Osteocyte (in vitro differentiated cells): ENCODE measurements around the gene SPATA9. TPM values are rescaled to one million over a fixed set of nuclear protein-coding genes. Genes with fewer than 3 reads are reported as not detected.

Experiments
- DNase-seq: peaks from one replicate; pipeline ENCODE4 v3.0.0; 2021; ENCODE audit warnings: mixed read lengths; ENCODE audit not compliant: unreplicated experiment; ENCODE audit errors: extremely low spot score
- H3K27ac Mint-ChIP-seq: one replicate; pipeline ENCODE4 v1.8.0; 2021; ENCODE audit warnings: mild to moderate bottlenecking, mixed read lengths; ENCODE audit not compliant: unreplicated experiment
- H3K27me3 Mint-ChIP-seq: one replicate; pipeline ENCODE4 v1.8.0; 2021; ENCODE audit warnings: mixed read lengths; ENCODE audit not compliant: unreplicated experiment
- H3K36me3 Mint-ChIP-seq: one replicate; pipeline ENCODE4 v1.8.0; 2021; ENCODE audit warnings: mixed read lengths; ENCODE audit not compliant: unreplicated experiment
- H3K4me1 Mint-ChIP-seq: one replicate; pipeline ENCODE4 v1.8.0; 2021; ENCODE audit warnings: mixed read lengths; ENCODE audit not compliant: unreplicated experiment
- H3K4me3 Mint-ChIP-seq: one replicate; pipeline ENCODE4 v1.8.0; 2021; ENCODE audit warnings: mild to moderate bottlenecking, moderate library complexity, mixed read lengths; ENCODE audit not compliant: unreplicated experiment
- H3K9me3 Mint-ChIP-seq: one replicate; pipeline ENCODE4 v1.8.0; 2021; ENCODE audit warnings: mixed read lengths; ENCODE audit not compliant: unreplicated experiment
- CTCF ChIP-seq: fragments of 200-600 bp; sonication (generic); IDR thresholded peaks from 2 replicates; pipeline ENCODE4 v1.5.0; 2021; ENCODE audit warnings: antibody characterized with exemption, mild to moderate bottlenecking, moderate library complexity
- total RNA-seq: library from RNA; stranded (reverse); gene quantifications from 2 replicates; pipeline ENCODE4 v1.2.1, GENCODE V29; 2021

Gene SPATA9
- total RNA-seq, 1 donor from 2014 or later = 3.0 TPM

- no peak for TF ChIP-seq CTCF
- peaks cover 16% of the 10 kb centered on the region for H3K4me1 Mint-ChIP-seq
- peaks cover 7% of the 10 kb centered on the region for H3K9me3 Mint-ChIP-seq
- no peak for DNase-seq
- no peak overlapping the region for H3K27ac Mint-ChIP-seq
- H3K36me3 Mint-ChIP-seq = no peaks in the 10 kb centered on the region
- no peaks in the 10 kb centered on the region for H3K27me3 Mint-ChIP-seq
- H3K4me3 Mint-ChIP-seq = no peak overlapping the region
Measured at GRCh38 chr5:95617057-95617456, 65.7 kb downstream of the SPATA9 start.

GRCh38 chr5:95615164-95615467, 67.7 kb downstream of the SPATA9 start:
- no peak overlapping the region for H3K27ac Mint-ChIP-seq
- H3K36me3 Mint-ChIP-seq = no peaks in the 10 kb centered on the region
- H3K9me3 Mint-ChIP-seq = peaks cover 7% of the 10 kb centered on the region
- H3K27me3 Mint-ChIP-seq = no peaks in the 10 kb centered on the region
- no peak for TF ChIP-seq CTCF
- H3K4me1 Mint-ChIP-seq = peaks cover 10% of the 10 kb centered on the region
- no peak overlapping the region for H3K4me3 Mint-ChIP-seq
- DNase-seq = no peak

GRCh38 chr5:95613514-95613913, 69.3 kb downstream of the SPATA9 start:
- Mint-ChIP-seq H3K27me3 (no peaks in the 10 kb centered on the region), H3K27ac (no peak overlapping the region), H3K9me3 (peaks cover 7% of the 10 kb centered on the region), H3K4me1 (peaks cover 3% of the 10 kb centered on the region), H3K4me3 (no peak overlapping the region), H3K36me3 (no peaks in the 10 kb centered on the region)
- TF ChIP-seq CTCF = no peak
- no peak for DNase-seq

- H3K27me3 Mint-ChIP-seq = no peaks in the 10 kb centered on the region
- H3K36me3 Mint-ChIP-seq = no peaks in the 10 kb centered on the region
- DNase-seq = no peak
- TF ChIP-seq CTCF = no peak
- H3K4me1 Mint-ChIP-seq = no peaks in the 10 kb centered on the region
- H3K27ac Mint-ChIP-seq = no peak overlapping the region
- H3K9me3 Mint-ChIP-seq = peaks cover 7% of the 10 kb centered on the region
- no peak overlapping the region for H3K4me3 Mint-ChIP-seq
Measured at GRCh38 chr5:95611396-95611795, 71.4 kb downstream of the SPATA9 start.

GRCh38 chr5:95610546-95610945, 72.2 kb downstream of the SPATA9 start:
- DNase-seq = no peak
- Mint-ChIP-seq H3K4me1 (no peaks in the 10 kb centered on the region), H3K27ac (no peak overlapping the region), H3K9me3 (peaks cover 7% of the 10 kb centered on the region), H3K4me3 (no peak overlapping the region), H3K27me3 (no peaks in the 10 kb centered on the region), H3K36me3 (no peaks in the 10 kb centered on the region)
- no peak for TF ChIP-seq CTCF
